PC-9 (cell line): Measurements from ENCODE around the gene PKP3.

Experiments
- EZH2 ChIP-seq: fragments of 200-600 bp; sonication (generic); IDR thresholded peaks from 2 replicates; pipeline ENCODE4 v1.8.0; 2017; ENCODE audit warnings: antibody characterized with exemption, low read depth
- TF ChIP-seq, protein P1 (sequence below): fragments of 200-600 bp; sonication (generic); conservative IDR thresholded peaks from 2 replicates; pipeline ENCODE4 v1.6.1; 2017; ENCODE audit warnings: mixed run types, antibody characterized with exemption, mild to moderate bottlenecking, moderate library complexity

DNA sequence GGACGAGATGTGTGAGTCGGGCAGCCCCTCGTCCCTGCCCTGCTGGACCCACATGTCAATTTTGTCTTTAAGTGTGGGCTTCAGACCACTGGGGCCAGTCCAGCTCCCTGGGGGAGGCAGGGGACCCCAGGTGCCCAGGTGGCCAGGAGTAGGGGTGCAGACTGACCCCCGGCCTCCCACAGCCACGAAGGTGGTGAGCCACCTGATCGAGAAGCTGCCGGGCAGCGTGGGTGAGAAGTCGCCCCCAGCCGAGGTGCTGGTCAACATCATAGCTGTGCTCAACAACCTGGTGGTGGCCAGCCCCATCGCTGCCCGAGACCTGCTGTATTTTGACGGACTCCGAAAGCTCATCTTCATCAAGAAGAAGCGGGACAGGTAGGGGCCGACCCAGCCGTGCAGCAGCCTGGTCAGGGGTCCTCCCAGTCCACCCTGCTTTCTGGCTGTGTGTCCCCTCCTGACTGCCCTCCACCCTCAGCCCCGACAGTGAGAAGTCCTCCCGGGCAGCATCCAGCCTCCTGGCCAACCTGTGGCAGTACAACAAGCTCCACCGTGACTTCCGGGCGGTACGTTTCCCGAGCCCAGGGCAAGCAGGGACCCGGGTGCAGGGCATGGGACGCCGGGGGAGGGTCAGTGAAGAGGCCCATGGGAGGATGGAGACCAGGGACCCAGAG lies 9.9 kb downstream of the PKP3 start:
- TF ChIP-seq, protein P1, sequence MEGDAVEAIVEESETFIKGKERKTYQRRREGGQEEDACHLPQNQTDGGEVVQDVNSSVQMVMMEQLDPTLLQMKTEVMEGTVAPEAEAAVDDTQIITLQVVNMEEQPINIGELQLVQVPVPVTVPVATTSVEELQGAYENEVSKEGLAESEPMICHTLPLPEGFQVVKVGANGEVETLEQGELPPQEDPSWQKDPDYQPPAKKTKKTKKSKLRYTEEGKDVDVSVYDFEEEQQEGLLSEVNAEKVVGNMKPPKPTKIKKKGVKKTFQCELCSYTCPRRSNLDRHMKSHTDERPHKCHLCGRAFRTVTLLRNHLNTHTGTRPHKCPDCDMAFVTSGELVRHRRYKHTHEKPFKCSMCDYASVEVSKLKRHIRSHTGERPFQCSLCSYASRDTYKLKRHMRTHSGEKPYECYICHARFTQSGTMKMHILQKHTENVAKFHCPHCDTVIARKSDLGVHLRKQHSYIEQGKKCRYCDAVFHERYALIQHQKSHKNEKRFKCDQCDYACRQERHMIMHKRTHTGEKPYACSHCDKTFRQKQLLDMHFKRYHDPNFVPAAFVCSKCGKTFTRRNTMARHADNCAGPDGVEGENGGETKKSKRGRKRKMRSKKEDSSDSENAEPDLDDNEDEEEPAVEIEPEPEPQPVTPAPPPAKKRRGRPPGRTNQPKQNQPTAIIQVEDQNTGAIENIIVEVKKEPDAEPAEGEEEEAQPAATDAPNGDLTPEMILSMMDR = no peak
- no peak for TF ChIP-seq EZH2
